Tibial artery (tissue), 4 donors: ENCODE data around the gene PHETA1.

ENCODE experiments used
- DNase-seq, 2 donors: peaks; one replicate each; pipeline ENCODE4 v3.0.0-alpha.2; 2019
- H3K27ac ChIP-seq, 2 donors: fragments of 200-600 bp; sonication (generic) in 1 of 2; 1 replicate in 1 of 2; 2 replicates in 1 of 2; pipeline ENCODE4 v1.5.1; 2018 to 2019; ENCODE audit warnings: mild to moderate bottlenecking in 1 of 2
- H3K27me3 ChIP-seq, 2 donors: fragments of 200-600 bp; sonication (generic) in 1 of 2; one replicate each; pipeline versions ENCODE4 v1.5.1 to v1.6.0; 2016 to 2019
- H3K36me3 ChIP-seq, 3 donors: fragments of 200-600 bp; sonication (generic) in 2 of 3; one replicate each; pipeline ENCODE4 v1.5.1; 2016 to 2019; ENCODE audit warnings: mild to moderate bottlenecking in 2 of 3
- H3K4me1 ChIP-seq, 4 donors: fragments of 200-600 bp; sonication (generic) in 2 of 4; 1 replicate in 3 of 4; 2 replicates in 1 of 4; pipeline ENCODE4 v1.5.1; 2016 to 2019
- H3K4me3 ChIP-seq, 2 donors: fragments of 200-600 bp; sonication (generic) in 1 of 2; 1 replicate in 1 of 2; 2 replicates in 1 of 2; pipeline ENCODE4 v1.5.1; 2018 to 2019; ENCODE audit warnings: mild to moderate bottlenecking in 2 of 2
- H3K9me3 ChIP-seq, 3 donors: fragments of 200-600 bp; sonication (generic) in 1 of 3; one replicate each; pipeline ENCODE4 v1.5.1; 2016 to 2019
- CTCF ChIP-seq, 2 experiments: fragments of 200-600 bp in 1 of 2; fragments of 450-650 bp in 1 of 2; IDR thresholded peaks; one replicate each; pipeline ENCODE4 v1.5.1; 2017 to 2019; ENCODE audit warnings: antibody characterized with exemption in 2 of 2, mild to moderate bottlenecking in 1 of 2, moderate library complexity in 1 of 2
- intact Hi-C: fragments of 100-400 bp; cut with DNase I; formaldehyde crosslinking; loops from one replicate; pipeline ENCODE4 v1.15.0; 2023; ENCODE audit warnings: low total_unique reads

The PHETA1 gene

GRCh38 chr12:111394480-111394879 lies 25.6 kb upstream of the PHETA1 start:
- H3K9me3 ChIP-seq: no peaks in the 10 kb centered on the region
- no peak overlapping the region for H3K27ac ChIP-seq
- H3K27me3 ChIP-seq: peaks cover 0 to 4% of the 10 kb centered on the region in 2 donors
- no peak overlapping the region for H3K4me3 ChIP-seq
- DNase-seq: no peak
- intact Hi-C loops: loop anchor here (10.0 kb wide), 1 partner anchor 280 kb away; no protein-coding TSS in a partner anchor
- H3K36me3 ChIP-seq: no peaks in the 10 kb centered on the region
- peaks cover 0 to 9% (median 6%) of the 10 kb centered on the region in 4 donors for H3K4me1 ChIP-seq
- no peak for TF ChIP-seq CTCF (IDR thresholded peaks at IDR 0.05)

DNA sequence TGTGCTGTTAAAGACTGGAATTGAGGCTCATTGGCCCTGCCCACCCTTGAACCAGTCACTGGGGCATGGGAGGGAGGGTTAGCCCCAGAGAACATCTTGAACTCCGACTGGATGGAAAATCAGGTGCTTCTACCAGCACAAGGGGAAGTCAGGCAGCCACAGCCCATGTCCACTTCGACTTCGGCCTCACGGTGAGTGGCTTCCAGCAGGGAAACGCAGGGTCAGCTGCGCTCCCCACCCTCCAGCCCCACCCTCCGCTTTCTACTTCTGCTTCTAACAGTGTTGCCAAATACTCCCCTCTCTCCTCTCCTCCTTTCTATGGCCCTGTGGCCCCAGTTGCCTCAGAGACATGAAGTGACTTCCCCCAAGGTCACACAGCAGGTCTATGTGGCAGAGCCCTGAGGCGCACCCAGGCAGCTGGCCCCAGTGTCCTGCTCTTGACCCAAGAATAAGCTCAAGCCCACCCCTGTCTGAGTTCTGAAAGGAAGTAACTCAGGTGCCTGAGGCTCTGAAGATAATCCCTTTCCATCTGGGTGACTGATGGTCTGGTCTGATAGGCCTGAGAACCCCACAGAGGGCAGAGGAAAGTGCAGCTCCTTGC lies 24.9 kb upstream of the PHETA1 start:
- H3K4me3 ChIP-seq: no peak overlapping the region
- H3K4me1 ChIP-seq: peaks cover 0 to 9% (median 6%) of the 10 kb centered on the region in 4 donors
- H3K27me3 ChIP-seq: peaks cover 0 to 4% of the 10 kb centered on the region in 2 donors
- intact Hi-C loops: loop anchor here (10.0 kb wide), 1 partner anchor 281 kb away; no protein-coding TSS in a partner anchor
- peak; percentile 59 to 81 for DNase-seq
- no peak overlapping the region for H3K27ac ChIP-seq
- TF ChIP-seq CTCF (IDR thresholded peaks at IDR 0.05): no peak
- no peaks in the 10 kb centered on the region for H3K9me3 ChIP-seq
- H3K36me3 ChIP-seq: no peaks in the 10 kb centered on the region

DNA sequence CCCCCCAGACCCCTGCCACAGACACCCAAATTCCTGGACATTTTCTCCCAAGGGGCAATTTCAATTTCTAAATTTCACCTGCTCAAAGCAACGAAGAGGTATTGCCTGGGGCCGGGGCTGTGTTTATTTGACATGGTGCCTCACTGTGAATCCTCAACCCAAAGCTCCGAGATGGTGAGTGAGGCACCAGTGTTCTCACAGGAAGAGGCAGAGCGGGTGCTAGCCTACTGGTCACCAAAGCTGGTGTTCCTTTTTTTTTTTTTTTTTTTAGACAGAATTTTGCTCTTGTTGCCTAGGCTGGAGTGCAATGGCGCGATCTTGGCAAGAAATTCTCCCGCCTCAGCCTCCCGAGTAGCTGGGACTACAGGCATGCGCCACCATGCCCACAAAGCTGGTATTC lies 22.0 kb upstream of the PHETA1 start:
- DNase-seq: no peak
- no peak overlapping the region for H3K4me3 ChIP-seq
- H3K27me3 ChIP-seq: peaks cover 0 to 4% of the 10 kb centered on the region in 2 donors
- no peak overlapping the region for H3K27ac ChIP-seq
- intact Hi-C loops: loop anchor here (10.0 kb wide), 1 partner anchor 284 kb away; no protein-coding TSS in a partner anchor
- no peak for TF ChIP-seq CTCF (IDR thresholded peaks at IDR 0.05)
- no peaks in the 10 kb centered on the region for H3K36me3 ChIP-seq
- no peaks in the 10 kb centered on the region for H3K4me1 ChIP-seq
- no peaks in the 10 kb centered on the region for H3K9me3 ChIP-seq

DNA sequence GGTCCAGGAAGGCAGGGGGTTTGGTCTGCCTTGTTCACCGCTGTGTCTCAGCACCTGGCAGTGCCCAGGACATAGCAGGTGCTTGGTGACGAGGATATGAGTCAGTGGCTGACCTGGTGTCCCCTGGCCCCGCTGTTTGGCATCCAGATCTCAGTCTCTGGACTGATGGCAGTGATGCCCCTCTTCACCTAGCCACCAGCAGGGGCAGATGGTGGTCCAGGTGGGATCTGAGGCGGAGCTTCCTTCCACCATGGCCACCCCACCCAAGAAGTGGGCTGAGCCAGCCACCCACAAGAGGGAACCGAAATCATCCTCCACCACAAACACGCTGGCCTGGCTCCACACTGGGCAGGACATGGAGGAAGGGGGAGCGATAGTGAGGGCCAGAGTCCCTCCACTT lies 20.7 kb upstream of the PHETA1 start:
- DNase-seq: no peak
- Histone ChIP-seq H3K27ac (no peak overlapping the region), H3K9me3 (no peaks in the 10 kb centered on the region), H3K36me3 (no peaks in the 10 kb centered on the region), H3K27me3 (peaks cover 0 to 4% of the 10 kb centered on the region in 2 donors), H3K4me1 (no peaks in the 10 kb centered on the region), H3K4me3 (no peak overlapping the region)
- no peak for TF ChIP-seq CTCF (IDR thresholded peaks at IDR 0.05)
- intact Hi-C loops: loop anchor here (10.0 kb wide), 2 partner anchors 145 to 285 kb away; no protein-coding TSS in a partner anchor

- no peak overlapping the region for H3K27ac ChIP-seq
- DNase-seq: no peak
- no peaks in the 10 kb centered on the region for H3K9me3 ChIP-seq
- no peaks in the 10 kb centered on the region for H3K4me1 ChIP-seq
- no peak overlapping the region for H3K4me3 ChIP-seq
- TF ChIP-seq CTCF (IDR thresholded peaks at IDR 0.05): no peak
- H3K27me3 ChIP-seq: peaks cover 0 to 4% of the 10 kb centered on the region in 2 donors
- H3K36me3 ChIP-seq: no peaks in the 10 kb centered on the region
- intact Hi-C loops: loop anchor here (10.0 kb wide), 1 partner anchor 147 kb away; no protein-coding TSS in a partner anchor
These were observed 18.9 kb upstream of the PHETA1 start for GRCh38 chr12:111387747-111388323.
